GM12891 (cell line): Measurements from ENCODE around the gene ETFA.

Experiments used
- POLR2A ChIP-seq: IDR thresholded peaks from 2 replicates; pipeline ENCODE4 v1.6.1; 2011; ENCODE audit warnings: low read depth, low read length, control low read depth
- POLR2AphosphoS5 ChIP-seq: IDR thresholded peaks from 2 replicates; pipeline ENCODE4 v1.6.1; 2011; ENCODE audit warnings: low read depth, low read length, control low read depth
- POU2F2 ChIP-seq: IDR thresholded peaks from 2 replicates; pipeline ENCODE4 v1.6.1; 2011; ENCODE audit warnings: low read depth, mild to moderate bottlenecking, control low read depth, low read length, moderate library complexity
- TAF1 ChIP-seq: IDR thresholded peaks from 2 replicates; pipeline ENCODE4 v1.6.1; 2011; ENCODE audit warnings: low read depth, low read length, control low read depth

DNA sequence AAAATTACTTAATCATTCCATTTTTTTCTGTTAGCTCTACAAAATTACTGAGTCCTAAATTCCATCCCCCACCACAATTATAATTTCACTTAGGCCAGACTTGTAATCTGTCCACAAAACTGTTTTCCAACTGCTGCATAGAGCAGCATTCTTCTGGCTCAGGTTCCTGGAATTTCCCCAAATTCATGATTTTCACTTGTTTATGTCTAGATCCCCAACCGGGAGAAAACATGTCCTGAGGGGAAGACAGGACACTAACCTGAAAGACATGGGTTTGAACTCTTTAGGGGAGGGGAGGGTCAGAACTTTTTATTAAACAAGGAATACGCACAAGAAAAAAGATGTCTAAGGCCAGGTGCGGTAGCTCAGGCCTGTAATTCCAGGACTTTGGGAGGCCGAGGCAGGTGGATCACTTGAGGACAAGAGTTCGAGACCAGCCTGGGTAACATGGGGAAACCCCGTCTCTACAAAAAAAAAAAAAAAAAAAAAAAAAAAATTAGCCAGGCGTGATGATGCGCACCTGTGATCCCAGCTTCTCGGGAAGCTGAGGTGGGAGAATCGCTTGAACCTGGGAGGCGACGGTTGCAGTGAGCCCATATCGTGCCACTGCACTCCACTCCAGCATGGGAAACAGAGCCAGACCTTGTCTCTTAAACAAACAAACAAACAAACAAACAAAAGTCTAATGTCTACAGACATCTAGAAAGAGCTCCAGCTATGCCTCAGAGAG is 1.5 kb downstream of the ETFA start:
- no peak for TF ChIP-seq TAF1
- no peak for TF ChIP-seq POLR2A
- TF ChIP-seq POLR2AphosphoS5: no peak
- no peak for TF ChIP-seq POU2F2
